ENCODE results near the gene SAMD14. TPM values are rescaled to one million over a fixed set of nuclear protein-coding genes. Genes with fewer than 3 reads are reported as not detected.

Gene SAMD14
- total and polyA plus RNA-seq, 10 of the 15 experiments (the other 5 are each of a cell fraction or from before 2014, with no cell fraction given), result 0.06 to 1.7 (median 0.25) TPM; not detected in 3

DNA sequence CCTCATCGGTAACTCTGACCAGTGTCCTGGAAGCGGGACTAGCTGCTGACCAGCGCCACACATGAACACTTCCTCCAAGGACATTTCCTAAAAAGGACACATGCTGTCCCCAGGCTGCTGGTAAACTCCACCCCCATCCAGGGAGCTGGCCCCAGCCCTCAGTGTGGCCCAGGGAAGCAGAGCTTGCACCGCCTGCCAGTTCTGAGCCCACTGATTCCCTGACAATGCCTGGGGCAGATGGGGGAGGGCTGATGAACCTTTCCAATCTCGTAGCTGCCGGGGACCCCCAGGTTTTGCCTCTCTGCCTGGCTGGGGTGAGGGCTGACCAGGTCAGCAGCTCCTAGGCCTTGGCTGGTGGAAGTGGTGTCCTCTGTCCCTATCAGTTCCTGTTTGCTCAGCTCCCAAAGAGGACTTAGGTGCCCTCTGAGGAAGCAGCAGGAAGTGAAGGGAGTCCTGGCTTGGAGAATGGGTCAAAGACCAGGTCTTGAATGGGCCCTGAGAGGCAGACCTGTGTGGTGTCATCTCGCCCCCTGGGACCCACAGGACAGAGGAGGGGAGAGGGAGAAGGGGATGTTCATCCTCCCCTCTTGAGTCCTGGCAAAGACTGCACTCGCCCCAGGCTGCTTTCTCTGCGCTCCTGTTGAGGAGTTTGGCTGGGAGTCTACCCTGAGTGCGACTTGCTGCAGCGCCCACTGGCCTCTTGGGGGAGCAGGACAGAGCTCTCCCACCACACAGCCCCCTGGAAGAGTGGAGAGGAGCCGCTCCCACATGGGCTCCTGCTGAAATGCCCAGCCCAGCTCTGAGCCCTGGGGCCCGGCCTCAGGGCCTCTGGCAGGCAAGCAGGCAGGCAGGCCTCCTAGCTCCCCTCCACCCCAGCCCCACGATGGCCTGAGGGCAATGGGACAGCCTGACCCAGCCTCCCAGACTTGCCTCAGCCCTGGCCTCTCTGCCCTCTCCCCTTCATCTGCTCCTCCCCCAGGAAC, 18.0 kb downstream of the SAMD14 start:
- SMC1A ChIA-PET (ENCODE audit: uncharacterized antibody, unreplicated experiment), result no interaction called here
- Histone ChIP-seq H3K9ac (ENCODE audit: control insufficient read depth, insufficient read depth, low read length) (no peak overlapping the region), H3K79me2 (ENCODE audit: control insufficient read depth, insufficient read depth, low read length) (no peaks in the 10 kb centered on the region), H3K4me2 (ENCODE audit: control insufficient read depth, insufficient read depth) (no peak overlapping the region), H4K20me1 (ENCODE audit: control insufficient read depth, insufficient read depth) (no peaks in the 10 kb centered on the region), H3K36me3 (ENCODE audit: control insufficient read depth in 2 of 2, insufficient read depth in 2 of 2, low read length in 1 of 2) (no peaks in the 10 kb centered on the region; a peak in 1 of 4 replicates), H3K27me3 (replicated peaks in 1 of 2; ENCODE audit: control insufficient read depth in 2 of 2, insufficient read depth in 2 of 2, low read length in 1 of 2) (no peaks in the 10 kb centered on the region), H3K4me1 (ENCODE audit: control insufficient read depth, insufficient read depth, low read length) (no peaks in the 10 kb centered on the region), H3K9me3 (replicated peaks; ENCODE audit: control insufficient read depth, insufficient read depth, low read length) (no peaks in the 10 kb centered on the region), H2AFZ (ENCODE audit: control insufficient read depth, low read depth, low read length) (no peak overlapping the region), H3K27ac (ENCODE audit: control insufficient read depth, insufficient read depth) (no peak overlapping the region), H3K4me3 (no peak overlapping the region)
- TF ChIP-seq ZNF622 (IDR thresholded peaks at IDR 0.05), result no peak
- no peak for TF ChIP-seq SRF (IDR thresholded peaks at IDR 0.05; ENCODE audit: low read depth in 2 of 2, low read length in 2 of 2)
- no peak for TF ChIP-seq SIX5 (IDR thresholded peaks at IDR 0.05; ENCODE audit: low read depth, low read length, severe bottlenecking)
- no peak for TF ChIP-seq CHD1 (IDR thresholded peaks at IDR 0.05; ENCODE audit: low read depth, low read length)
- no peak for TF ChIP-seq RAD21 (IDR thresholded peaks at IDR 0.05; ENCODE audit: insufficient read depth, low read depth, low read length)
- TF ChIP-seq, protein P1, sequence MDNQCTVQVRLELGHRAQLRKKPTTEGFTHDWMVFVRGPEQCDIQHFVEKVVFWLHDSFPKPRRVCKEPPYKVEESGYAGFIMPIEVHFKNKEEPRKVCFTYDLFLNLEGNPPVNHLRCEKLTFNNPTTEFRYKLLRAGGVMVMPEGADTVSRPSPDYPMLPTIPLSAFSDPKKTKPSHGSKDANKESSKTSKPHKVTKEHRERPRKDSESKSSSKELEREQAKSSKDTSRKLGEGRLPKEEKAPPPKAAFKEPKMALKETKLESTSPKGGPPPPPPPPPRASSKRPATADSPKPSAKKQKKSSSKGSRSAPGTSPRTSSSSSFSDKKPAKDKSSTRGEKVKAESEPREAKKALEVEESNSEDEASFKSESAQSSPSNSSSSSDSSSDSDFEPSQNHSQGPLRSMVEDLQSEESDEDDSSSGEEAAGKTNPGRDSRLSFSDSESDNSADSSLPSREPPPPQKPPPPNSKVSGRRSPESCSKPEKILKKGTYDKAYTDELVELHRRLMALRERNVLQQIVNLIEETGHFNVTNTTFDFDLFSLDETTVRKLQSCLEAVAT (IDR thresholded peaks at IDR 0.05), result no peak
- BruUV-seq (replicated peaks), result no TSS peak
- FAIRE-seq (no peak), DNase-seq (ENCODE audit: low read depth, low spot score) (no peak), ATAC-seq (no peak)
- RAD21 ChIA-PET (ENCODE audit: unreplicated experiment), result interaction anchor here (1.0 to 1.7 kb wide), 2 partner anchors 18 to 58 kb away, joined by 3 to 7 read pairs; no protein-coding TSS in a partner anchor
- in situ Hi-C loops (cut with MboI) (no loop called here), intact Hi-C loops (cut with micrococcal nuclease; ENCODE audit: unreplicated experiment) (no loop called here)
- CTCF ChIA-PET, result interaction anchor here (1.1 to 2.3 kb wide), 5 partner anchors 18 to 58 kb away, joined by 3 to 8 read pairs (median 5); partner anchors contain the start of gene SAMD14
- WGBS (ENCODE audit: insufficient coverage, insufficient replicate concordance, low lambda C conversion rate, missing lambda C conversion rate), result 52% methylated on average over 14 of the region's 14 CpGs
- POLR2A ChIA-PET, result no interaction called here

All from GM12878 (cell line).